Measurements from ENCODE around the gene LPCAT1.
"Not testable (repeated sequence)": the region's sequence is repeated elsewhere in the genome, so short reads cannot be mapped to it uniquely, and the experiment has no call there.

LPCAT1 gene

DNA sequence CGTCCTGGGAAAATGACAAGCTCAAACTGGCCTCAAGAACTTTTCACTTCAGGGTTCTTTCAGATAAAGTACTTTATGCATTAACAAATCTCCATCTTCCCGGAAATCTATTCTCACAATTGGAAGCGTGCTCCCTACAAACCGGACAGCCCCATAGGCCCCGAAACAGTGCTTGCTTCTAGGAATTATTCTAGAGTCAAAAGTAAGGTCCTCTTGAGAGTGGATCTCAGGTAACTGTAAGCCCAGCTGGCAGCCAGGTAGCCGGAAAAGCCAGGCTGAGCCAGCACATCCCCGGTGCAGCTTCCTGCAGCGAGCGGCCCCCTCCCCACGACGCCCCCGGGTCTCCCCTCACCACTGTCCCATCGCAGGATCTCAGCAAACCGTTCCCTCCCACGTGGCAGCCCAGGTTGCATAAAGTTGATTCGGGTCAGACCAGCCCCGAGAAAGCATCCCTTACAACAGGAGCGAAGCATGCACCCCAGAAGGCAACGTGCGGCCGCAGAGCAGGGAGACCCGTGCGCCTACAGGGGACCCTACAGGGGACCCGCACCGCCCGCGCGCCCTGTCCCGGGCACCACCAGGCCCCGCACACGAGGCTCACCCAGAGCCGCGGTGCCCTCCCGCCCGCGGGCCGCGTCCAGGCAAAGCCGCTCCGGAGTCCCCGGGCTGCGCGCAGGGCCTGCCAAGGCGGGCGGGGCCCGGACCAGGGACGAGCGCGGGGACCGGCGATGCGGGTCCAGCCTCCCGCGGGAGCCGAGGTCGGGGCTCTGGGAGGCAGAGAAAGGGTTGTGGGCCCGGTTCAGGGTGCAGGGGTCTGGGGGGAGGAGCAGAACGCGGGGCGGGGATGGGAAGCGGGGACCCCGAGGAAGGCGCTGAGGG, 920 bp downstream of the LPCAT1 start:
- no peak for DNase-seq (ENCODE audit: low read depth)

DNA sequence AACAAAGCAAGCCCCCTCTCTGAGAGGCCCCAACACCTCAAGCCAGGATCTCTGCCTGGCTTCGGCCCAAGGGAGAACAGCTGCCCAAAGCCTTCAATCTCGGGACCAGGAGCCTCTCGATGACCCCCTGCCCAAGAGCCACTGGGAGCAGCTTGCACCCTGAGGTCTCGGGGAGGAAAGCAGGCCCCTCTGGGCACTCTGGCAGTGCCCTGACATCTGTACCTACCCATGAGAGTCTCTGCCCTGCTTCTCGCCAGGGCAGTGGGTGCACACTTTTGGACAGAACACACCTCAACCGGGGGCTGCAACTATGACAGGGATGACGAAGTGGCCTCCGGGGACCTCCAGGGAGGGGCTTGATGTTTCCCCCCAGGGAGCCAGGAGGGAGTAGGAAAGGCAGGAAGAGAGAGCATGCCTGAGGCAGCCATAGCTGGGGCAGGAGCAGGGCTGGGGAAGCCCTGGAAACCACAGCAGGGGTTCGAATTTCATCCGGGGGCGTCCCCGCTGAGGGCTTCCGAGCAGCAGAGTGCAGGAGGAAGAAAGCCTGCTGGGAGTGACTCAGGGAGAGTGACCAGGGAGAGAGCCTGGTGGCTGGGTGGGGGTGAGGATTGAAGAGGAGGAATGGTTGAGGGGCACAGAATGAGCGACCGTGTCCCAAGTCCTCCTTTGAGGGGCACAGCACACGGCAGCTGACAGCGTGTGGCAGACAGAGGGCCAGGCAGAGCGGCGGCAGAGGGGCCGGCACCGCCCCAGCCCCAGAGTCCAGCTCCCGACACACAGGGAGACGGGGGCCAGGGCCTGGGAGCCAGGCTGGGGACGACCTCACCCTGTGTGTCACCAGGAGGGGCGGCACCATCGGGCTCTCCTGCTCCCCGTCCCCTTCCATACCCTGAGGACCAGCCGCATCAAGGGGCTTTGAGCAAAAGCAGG, 1.8 kb downstream of the LPCAT1 start:
- DNase-seq (ENCODE audit: low read depth) = no peak

DNA sequence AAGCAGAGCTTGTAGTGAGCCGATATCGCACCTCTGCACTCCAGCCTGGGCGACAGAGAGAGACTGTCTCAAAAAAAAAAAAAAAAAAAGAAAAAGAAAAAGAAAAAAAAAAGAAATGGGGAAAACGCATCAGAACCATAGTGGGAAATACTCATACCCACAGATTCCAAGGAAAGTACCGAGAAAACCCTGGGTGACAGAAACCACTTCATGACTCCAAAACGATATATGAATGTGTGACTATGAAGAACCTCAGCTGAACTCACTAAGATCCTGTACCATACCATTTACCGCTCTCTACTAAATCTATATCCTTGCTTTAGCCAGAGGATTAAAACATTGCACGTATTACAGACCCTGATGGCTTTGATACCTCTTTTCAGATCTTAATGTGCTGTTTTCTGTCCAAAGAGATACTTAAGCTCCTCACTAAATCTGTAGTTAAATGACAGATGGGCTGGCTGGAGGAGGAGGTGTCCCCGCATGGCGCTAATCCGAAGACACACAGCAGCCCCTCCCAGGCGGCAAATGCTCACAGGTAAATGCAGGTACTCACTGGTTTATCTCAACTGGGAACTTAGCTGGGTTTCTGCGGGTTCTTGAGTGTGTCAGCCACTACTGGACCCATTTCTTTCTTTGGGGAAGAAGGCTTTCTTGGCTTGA, 2.8 kb downstream of the LPCAT1 start:
- no peak for DNase-seq (ENCODE audit: low read depth)

DNA sequence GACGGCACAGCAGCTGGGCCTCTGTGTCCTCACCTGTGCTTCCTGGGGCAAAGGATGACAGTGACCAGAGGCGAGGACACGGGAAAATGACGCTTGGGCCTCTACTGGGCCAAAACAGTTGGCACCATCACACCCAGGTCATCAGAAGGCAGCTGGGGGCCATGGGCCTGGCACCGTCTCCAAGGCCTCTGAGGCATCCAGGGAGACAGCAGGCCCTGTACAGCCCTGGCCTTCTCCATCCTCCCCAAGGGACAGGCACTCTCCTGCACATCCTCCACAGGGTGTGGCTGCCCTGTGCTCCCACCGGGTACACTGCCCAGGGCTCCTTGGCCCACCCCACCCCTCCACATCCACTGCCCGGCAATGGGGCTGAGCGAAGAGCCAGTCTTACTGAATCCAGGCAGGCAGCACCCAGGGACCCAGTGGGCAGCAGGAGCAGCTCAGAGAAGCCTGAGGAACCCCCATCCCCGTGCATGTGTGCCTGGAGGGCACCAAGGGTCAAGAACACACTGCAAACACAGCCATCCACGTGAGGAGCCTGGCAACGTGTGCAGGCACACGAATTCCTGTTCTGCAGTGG, 4.0 kb downstream of the LPCAT1 start:
- DNase-seq (ENCODE audit: low read depth) = no peak

DNA sequence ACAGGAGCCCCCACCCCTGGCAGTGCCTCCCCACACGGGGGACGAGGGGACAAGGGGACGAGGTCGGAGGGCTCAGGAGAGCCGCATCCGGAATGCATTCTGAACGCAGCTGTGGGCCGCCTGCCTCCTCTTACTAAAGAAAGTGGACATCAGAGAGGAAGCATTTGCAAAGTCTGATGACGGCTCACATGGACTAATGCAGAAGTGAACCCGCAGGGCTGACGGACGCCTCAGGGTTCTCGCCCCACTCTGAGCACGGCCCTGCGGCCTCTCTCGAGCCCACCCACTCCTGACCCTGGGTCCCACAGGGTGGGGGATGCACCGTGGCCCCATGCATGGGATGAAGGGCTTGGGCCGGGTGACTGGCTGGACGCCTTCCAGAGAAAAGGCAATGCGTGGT, 5.9 kb downstream of the LPCAT1 start:
- no peak for DNase-seq (ENCODE audit: low read depth)

DNA sequence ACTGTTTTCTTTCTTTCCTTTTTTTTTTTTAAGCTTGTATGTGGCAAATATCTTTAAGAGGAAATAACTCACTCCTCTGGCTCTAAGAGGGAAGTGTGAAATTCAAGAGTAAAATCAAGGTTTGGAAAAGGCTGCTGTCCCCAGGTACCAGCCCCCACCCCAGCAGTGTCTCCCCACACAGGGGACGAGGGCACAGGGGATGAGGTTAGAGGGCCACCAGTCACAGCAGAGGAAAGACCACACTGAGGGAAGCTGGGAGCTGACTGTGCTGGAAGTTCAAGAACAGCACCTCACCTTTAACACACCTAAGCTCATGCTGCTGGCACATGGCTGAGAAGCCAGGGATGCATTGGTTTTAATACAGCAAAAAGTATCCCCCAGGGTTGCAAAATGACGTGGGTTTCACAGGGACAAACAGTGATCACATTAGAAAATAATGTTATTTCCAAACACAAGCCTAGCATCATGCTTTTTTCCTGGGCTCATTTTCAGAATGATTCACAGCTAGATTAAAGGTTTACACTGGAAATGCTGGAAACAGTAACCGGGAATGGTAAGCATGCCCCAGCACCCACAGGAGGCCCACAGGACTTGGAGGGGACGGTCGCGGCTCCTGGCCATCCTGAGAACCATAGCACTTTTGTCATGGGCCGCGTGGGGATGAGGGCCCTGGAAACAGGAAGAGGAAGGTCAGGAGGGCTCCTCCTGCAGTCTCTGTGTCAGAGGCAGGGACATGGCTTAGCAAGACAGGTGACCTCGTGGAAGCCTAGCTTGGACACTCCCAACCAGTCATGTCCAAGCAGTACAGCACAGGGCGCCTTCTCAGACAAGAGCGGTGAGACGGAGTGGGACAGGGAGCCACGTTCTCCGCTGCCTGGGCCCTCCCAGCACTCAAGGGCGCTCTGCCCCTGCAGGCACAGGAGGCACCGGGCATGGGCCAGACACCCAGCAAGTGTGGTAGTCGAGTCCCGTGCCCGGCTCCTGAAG, 6.9 kb downstream of the LPCAT1 start:
- DNase-seq (ENCODE audit: low read depth) = no peak

DNA sequence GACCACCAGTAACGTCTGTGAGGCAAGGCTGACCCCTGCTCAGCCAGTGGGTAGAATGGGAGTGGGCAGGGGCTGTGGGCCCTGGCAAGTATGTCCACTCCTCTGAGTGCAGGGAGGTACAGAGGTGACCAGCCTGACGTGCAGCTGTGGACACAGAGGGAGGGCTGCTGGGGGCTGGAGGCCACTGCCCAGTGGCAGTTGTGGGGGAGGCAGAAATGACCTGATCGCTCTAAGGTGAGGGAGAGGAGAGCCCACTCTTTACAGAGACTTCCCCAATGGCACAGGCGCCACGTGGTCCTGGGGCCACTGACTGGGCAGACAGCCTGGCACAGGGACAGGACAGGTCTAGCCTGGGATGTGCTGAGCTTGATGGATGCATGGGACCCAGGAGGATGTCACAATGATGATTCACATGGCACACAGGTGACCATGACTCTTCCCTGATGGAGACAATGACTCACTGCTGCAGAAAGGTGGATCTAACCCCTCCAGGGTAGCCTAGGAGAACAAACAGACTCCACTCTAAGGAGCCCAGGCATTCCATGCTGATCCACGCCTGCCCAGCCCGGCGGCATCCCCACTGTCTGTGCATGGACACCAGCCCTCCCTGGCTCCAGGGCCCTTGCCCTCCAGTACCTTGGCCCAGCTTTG, 7.7 kb downstream of the LPCAT1 start:
- DNase-seq (ENCODE audit: low read depth) = no peak

DNA sequence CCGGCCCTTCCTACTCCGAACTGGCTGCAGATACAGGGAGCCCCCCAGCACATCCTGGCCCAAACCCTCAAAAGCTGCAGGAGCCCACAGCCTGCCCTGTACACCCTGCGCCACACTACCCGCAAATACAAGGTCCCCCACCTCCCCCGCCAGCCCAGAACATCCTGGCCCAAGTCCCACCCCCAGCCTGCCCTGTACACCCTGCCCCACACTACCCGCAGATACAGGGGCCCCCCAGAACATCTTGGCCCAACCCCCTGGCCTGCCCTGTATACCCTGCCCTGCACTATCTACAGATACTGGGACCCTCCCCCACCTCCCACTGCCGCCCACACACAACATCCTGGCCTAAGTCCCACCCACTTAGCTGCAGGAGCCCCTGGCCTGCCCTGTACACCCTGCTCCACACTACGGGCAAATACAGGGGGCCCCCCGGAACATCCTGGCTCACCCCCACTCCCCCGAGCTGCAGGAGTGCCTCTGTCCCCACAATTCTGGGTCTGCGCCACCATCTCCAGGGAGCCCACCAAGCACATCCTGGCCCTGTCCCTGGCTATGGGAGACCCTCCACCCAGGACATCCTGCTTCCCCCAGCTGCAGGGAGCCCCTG, 8.3 kb downstream of the LPCAT1 start:
- no peak for DNase-seq (ENCODE audit: low read depth)

DNA sequence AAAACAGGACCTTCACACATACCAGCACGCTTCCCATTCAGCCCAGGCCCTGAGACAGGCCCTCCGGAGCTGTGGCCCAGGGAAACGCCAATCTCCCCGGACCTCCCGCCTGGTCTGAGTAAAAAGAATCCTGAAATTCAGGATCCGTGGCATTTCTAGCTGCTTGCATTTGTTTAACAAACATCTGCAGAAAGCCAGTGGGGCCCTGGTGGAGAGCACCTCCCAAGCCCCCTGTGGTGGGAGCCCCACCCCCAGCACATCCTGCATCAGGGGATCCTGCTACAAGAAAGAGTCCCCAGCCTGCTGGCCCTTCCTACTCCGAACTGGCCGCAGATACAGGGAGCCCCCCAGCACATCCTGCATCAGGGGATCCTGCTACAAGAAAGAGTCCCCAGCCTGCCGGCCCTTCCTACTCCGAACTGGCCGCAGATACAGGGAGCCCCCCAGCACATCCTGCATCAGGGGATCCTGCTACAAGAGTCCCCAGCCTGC, 8.9 kb downstream of the LPCAT1 start:
- not testable (repeated sequence) for DNase-seq (ENCODE audit: low read depth)

DNA sequence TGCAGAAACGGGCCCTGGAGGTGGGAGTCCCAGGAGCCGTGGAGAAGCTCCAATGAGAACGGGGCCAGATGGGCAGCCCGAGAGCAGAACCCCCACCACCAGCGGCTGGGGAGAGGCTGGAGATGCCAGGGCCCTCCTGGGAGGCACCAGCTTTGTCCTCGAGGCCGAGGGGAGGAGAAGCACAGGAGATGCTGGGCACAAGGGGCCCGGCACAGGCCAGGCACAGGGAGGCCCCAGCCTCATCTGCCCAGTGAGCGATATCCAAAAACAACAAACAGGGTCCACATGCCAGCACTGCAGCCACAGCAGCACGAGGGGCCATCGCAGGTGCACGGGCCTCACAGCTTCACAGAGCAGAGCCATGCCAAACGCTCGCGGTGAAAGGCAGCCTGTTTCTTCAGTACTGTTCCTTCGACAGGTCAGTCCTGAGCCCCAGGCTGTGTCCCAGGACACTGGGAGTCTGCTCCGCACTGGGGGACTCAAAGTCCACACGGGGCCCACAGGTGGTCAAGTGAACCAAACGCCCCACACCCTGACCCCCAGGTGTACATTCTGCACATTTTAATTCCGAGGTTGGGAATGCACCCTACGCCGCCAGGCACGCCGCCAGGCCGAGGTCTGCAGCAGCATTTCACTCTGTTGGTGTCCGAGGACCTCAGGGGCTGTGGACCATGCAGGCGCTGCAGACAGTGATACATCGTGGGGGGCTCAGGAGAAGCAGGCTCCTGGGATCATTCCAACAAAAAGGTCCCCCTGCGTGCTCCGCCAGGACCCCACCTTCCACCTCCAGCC, 9.5 kb downstream of the LPCAT1 start:
- no peak for DNase-seq (ENCODE audit: low read depth)

DNA sequence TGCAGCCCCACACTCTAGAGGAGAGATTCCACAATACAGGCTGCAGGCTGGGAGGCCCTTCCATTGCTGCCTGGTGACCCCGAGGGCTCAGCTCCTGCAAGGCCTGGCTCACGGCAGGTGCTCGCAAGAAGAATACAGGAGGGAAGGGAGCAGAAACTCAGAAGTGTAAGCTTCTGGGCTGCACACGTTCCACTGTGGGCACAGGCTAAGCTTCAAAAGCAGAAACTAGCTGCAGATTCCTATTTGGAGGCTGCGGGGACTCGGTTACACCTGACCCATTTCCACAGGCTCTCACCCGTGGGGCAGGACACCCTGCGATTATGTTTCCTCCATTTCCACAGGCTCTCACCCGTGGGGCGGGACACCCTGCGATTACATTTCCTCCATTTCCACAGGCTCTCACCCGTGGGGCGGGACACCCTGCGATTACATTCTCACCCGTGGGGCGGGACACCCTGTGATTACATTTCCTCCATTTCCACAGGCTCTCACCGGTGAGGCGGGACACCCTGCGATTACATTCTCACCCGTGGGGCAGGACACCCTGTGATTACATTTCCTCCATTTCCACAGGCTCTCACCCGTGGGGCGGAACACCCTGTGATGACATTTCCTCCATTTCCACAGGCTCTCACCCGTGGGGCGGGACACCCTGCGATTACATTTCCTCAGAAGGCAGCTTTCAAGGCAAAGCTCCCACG, 10.3 kb downstream of the LPCAT1 start:
- DNase-seq (ENCODE audit: low read depth) = no peak

DNA sequence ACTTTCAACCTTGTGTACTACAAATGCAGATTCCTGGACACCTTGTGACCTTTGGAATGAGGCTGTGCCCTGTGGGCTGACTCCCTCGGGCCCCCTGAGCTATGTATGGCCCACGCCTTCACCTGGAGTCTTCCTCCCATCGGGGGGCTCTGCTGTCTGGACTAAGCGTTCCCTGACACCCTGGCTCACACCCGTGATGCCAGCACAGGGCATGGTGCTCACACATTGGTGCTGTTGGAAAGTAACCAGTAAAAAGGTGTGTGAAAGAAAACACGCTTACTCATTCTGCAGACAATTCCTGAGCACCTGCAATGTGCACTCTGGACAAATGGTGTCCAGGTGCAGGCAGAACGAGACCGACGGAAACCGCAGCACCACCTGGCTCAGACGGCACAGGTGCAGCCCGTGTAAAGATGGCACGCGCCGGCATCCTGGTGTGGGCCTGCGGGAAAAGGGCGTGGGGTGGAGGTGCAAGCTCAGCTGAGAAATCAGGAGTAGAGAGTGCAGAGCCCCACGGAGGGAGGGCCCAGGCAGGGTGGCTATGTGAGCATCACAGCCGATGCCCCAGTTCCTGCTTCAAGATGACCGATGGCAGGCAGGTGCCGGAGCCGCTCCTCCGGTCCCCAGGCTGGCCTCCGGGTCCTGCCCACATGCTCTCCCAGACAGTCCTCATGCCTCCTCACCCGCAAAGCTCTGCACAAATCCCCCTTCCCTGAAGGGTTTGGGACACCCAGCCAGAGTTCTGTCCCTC, 11.0 kb downstream of the LPCAT1 start:
- DNase-seq (ENCODE audit: low read depth) = no peak

DNA sequence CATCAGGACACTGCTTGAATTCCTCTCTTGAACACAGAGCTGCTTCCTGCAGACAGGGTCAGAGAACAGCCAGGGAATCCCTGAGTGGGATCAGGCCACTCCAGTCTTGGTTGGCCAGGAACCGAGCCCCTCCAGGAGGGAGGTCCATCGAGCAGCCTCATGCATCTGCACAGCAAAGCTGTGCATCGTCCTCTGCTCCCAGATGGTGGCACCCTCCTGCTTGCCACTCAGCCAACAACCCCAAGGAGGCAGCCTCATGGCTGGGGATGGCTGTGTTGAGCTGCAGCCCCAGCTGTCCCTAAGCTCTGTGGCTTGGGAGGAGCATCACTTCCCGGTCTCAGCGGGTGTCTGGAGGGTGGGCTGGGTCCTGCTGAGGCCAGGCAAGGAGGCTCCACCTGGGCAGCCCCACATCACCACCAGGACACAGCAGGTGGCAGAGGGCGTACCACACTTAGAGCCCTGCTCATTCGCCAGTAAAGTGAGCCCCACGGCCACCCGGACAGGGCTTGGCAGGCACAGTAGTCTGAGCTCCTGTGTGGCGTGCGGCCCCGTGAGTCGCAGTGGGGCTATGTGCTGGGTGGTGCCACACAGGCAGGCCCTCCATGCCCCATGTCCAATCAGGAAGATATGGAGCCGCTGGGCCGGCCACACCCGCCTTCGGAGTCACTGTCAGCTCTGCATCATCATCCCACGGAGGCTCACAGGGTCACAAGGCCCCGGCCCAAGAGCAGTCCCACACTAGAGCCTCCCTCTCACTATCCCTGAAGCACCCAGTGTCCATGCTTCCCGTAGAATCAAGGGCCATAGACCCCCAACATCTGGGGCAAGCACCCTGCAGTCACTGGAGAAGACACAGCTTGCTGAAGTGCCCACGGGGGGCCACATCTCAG, 11.9 kb downstream of the LPCAT1 start:
- DNase-seq (ENCODE audit: low read depth) = no peak

DNA sequence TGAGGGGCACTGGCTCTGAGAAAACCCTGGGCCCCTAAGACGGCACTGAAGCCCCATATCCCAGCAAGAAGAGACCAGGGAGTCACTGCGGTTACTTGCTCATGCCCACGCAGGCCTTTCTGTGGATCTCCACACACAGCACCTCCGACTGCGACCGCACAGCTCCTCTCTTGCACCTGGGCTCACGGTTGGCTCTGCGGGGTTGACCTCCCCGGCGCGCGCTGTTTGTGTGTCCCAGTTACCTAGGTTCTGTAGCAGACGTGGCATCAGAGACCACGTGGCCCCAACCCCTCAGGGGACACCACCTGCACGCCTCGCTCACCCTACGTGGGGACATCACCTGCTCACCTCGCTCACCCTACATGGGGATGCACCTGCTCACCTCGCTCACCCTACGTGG, 12.7 kb downstream of the LPCAT1 start:
- DNase-seq (ENCODE audit: low read depth) = no peak

DNA sequence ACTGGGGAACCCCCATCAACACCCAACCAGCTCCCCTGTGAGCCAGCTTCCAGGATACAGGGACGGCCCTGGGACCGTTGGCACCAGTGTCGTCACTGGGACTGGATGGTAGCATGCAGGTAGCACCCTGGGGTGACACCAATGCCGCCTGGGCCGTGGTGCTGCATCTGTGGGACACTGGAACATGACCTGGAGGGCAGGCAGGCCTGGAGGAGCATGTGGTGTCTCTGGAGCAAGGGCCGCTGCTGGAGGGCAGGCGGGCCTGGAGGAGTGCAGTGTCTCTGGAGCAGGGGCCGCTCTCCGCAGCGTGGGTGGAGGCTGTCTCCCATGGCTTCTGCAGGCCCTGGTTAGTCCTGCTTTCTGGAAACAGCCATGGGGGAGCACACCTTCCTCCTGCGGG, 13.1 kb downstream of the LPCAT1 start:
- DNase-seq (ENCODE audit: low read depth) = no peak

DNA sequence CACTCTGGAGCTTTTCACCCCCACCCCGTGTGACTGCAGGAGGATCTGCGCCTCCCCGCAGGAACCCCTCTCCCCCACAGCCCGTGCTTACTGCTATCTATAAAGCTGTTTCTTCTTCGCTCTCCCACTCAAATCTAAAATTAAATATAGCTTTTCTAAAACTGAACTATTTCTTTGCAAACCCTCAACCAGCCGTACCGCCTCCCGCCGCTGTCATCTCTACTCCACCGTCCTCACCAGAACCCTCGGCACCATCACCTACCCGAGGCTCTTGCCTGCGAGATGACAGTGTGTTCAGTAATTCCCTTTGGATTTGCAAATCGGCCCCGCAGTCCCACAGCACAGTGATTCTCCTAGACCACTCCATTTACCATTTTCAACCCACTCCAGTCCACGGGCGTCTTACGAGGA, 13.6 kb downstream of the LPCAT1 start:
- no peak for DNase-seq (ENCODE audit: low read depth)
